ENCODE data around the gene FTO. TPM values are rescaled to one million over a fixed set of nuclear protein-coding genes. Genes with fewer than 3 reads are reported as not detected.
A peak's percentile ranks its signal among the peaks of the same experiment; 100 is the strongest.

Gene FTO
- total RNA-seq, 4 donors from 2014 or later = 125 to 182 (median 164) TPM

DNA sequence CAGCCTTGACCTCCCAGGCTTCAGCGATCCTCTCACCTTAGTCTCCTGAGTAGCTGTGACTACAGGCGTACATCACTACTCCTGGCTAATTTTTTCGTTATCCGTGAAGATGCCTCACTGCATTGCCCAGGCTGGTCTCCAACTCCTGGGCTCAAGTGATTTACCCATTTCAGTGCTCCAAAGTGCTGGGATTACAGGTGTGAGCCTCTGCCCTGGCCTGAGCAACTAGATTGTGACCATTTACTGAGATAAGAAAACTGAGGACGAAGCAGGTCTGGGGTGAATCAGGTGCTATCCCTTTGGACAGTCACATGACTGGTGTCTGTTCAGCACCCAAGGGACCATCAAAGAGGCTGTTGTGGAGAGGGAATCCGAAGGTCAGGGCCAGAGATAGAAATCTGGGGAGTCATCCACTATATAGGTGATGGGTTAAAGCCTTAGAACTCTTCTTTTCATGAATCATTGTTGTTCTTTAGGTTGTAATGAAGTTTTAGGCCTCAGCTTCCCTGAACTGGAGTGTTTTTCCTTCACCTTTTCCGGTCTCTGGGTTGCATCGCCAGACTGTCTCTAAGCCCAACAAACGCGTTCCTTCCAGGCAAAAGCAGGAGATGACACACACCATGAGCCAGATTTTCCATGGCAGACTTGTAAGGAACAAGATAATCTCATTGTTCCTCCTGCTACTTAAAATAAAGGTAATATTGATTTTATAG lies 62.5 kb downstream of the FTO start:
- Histone ChIP-seq H3K4me1 (peaks cover 37 to 63% of the 10 kb centered on the region in 2 donors), H3K9me3 (no peaks in the 10 kb centered on the region), H3K4me3 (replicated peaks in 1 of 3) (no peak overlapping the region), H3K36me3 (no peaks in the 10 kb centered on the region), H3K27me3 (no peaks in the 10 kb centered on the region), H3K27ac (no peak overlapping the region)
- intact Hi-C loops (cut with DNase I) = no loop called here
- 90 to 91% methylated on average over 10 of the region's 10 CpGs for WGBS, 2 donors
- no peak for DNase-seq
- TF ChIP-seq, protein P1, sequence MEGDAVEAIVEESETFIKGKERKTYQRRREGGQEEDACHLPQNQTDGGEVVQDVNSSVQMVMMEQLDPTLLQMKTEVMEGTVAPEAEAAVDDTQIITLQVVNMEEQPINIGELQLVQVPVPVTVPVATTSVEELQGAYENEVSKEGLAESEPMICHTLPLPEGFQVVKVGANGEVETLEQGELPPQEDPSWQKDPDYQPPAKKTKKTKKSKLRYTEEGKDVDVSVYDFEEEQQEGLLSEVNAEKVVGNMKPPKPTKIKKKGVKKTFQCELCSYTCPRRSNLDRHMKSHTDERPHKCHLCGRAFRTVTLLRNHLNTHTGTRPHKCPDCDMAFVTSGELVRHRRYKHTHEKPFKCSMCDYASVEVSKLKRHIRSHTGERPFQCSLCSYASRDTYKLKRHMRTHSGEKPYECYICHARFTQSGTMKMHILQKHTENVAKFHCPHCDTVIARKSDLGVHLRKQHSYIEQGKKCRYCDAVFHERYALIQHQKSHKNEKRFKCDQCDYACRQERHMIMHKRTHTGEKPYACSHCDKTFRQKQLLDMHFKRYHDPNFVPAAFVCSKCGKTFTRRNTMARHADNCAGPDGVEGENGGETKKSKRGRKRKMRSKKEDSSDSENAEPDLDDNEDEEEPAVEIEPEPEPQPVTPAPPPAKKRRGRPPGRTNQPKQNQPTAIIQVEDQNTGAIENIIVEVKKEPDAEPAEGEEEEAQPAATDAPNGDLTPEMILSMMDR (IDR thresholded peaks at IDR 0.05) = no peak
- no peak for TF ChIP-seq POLR2A (IDR thresholded peaks at IDR 0.05)

DNA sequence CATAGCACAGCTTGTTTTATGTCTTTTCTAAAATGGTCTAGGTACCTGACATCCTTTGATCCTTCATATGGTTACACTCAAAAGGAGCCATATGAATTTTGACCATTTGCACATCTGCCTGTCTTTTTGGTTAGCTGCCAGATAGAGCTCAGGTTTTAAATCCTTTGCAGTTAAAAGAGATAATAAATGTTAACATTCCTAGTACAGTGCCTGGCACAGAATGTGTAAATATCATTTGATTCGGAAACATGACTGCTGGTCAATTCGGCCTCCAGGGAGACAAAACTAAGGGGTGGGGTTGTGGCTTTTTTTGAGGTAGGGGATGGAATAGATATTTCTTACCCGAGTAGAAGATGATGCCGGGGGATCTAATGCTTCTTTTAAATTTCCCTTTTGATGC lies 64.2 kb downstream of the FTO start:
- 89 to 92% methylated on average over 4 of the region's 4 CpGs for WGBS, 2 donors

DNA sequence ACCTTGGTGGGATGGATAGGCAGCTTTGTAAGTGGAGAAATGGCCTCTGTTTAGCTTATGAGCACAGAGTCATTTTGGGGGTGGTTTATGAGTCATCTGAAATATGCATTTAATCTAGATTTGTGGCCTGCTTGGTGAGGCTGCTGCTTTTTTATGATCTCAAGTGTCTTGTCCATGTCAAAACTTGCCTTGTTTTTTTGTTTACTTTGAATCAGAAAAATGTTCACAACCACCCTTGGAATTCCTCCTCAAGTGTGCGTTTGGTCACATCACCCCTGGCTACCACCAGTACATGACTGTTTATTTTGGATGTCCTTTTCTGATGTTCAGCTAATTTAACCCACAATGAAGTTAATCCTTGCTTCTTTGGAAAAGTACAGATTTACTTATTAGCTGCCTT lies 64.6 kb downstream of the FTO start:
- H3K27me3 ChIP-seq = no peaks in the 10 kb centered on the region
- no peak overlapping the region for H3K4me3 ChIP-seq (replicated peaks in 1 of 3)
- no peaks in the 10 kb centered on the region for H3K36me3 ChIP-seq
- intact Hi-C loops (cut with DNase I) = no loop called here
- DNase-seq = peak; percentile 27 to 51
- 10 to 11% methylated on average over 1 of the region's 1 CpG for WGBS, 2 donors
- H3K27ac ChIP-seq = peak overlapping the region in 2 of 3 donors; percentile 2 to 16
- peaks cover 28 to 60% of the 10 kb centered on the region in 2 donors for H3K4me1 ChIP-seq
- TF ChIP-seq, protein P1 (IDR thresholded peaks at IDR 0.05) = no peak
- no peak for TF ChIP-seq POLR2A (IDR thresholded peaks at IDR 0.05)
- no peaks in the 10 kb centered on the region for H3K9me3 ChIP-seq

More for the DNA sequence above, 64.2 kb downstream of the FTO start:
- intact Hi-C loops (cut with DNase I) = no loop called here
- TF ChIP-seq POLR2A (IDR thresholded peaks at IDR 0.05) = no peak
- TF ChIP-seq, protein P1 (IDR thresholded peaks at IDR 0.05) = no peak
- H3K27ac ChIP-seq = peak overlapping the region in 2 of 3 donors; percentile 2 to 16
- H3K36me3 ChIP-seq = no peaks in the 10 kb centered on the region
- no peaks in the 10 kb centered on the region for H3K9me3 ChIP-seq
- no peaks in the 10 kb centered on the region for H3K27me3 ChIP-seq
- no peak for DNase-seq
- H3K4me1 ChIP-seq = peaks cover 24 to 56% of the 10 kb centered on the region in 2 donors
- no peak overlapping the region for H3K4me3 ChIP-seq (replicated peaks in 1 of 3)

DNA sequence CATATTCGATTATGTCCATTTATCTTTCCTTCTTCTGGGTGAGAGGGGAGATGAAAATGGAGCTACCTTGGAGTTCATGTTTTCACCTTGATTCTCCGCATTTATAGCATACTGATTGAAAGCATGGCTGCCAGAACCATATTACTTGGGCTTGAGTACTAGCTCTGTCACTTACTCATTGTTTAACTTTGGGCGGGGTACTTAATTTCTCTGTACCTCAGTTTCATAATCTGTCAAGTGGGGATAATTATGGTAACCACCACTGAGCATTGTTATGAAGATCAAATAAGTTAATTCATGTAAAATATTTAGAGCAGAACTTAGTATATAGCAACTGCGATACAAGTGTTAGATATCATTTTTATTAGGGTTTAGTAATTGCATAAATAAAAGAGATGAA lies 65.2 kb downstream of the FTO start:
- no peak overlapping the region for H3K27ac ChIP-seq
- H3K27me3 ChIP-seq = no peaks in the 10 kb centered on the region
- H3K4me3 ChIP-seq (replicated peaks in 1 of 3) = no peak overlapping the region
- H3K9me3 ChIP-seq = no peaks in the 10 kb centered on the region
- peaks cover 34 to 64% of the 10 kb centered on the region in 2 donors for H3K4me1 ChIP-seq
- intact Hi-C loops (cut with DNase I) = no loop called here
- H3K36me3 ChIP-seq = no peaks in the 10 kb centered on the region
- WGBS, 2 donors = 94 to 96% methylated on average over 4 of the region's 4 CpGs
- no peak for DNase-seq
- TF ChIP-seq POLR2A (IDR thresholded peaks at IDR 0.05) = no peak
- TF ChIP-seq, protein P1 (IDR thresholded peaks at IDR 0.05) = no peak

DNA sequence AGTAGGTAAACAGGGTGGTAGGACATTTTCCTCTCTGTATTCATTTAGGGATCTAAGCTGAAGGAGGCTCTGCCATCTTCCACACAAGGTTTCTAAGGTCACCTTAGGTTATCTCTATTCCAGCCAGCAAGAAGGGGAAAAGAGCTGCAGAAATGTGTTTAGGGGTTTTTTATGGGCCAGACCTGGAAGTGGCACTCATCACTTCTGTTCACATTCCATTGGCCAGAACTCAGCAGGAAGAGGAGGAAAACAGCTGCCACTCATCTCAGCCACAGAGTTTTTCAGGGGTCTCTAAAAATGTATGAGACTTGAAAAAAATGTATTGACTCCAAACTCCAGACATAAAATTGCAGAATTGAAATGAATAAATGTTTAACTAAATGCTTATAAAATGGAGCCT lies 65.8 kb downstream of the FTO start:
- no peak for DNase-seq
- Histone ChIP-seq H3K9me3 (no peaks in the 10 kb centered on the region), H3K27ac (no peak overlapping the region), H3K4me3 (replicated peaks in 1 of 3) (no peak overlapping the region), H3K36me3 (no peaks in the 10 kb centered on the region), H3K4me1 (peaks cover 36 to 64% of the 10 kb centered on the region in 2 donors), H3K27me3 (no peaks in the 10 kb centered on the region)
- TF ChIP-seq POLR2A (IDR thresholded peaks at IDR 0.05) = no peak
- TF ChIP-seq, protein P1 (IDR thresholded peaks at IDR 0.05) = no peak
- intact Hi-C loops (cut with DNase I) = no loop called here

Data from thyroid gland (tissue), 4 donors.